HepG2 (cell line): ENCODE measurements around the gene GRK5.

Experiments
- ATF6 ChIP-seq: sonication (generic); formaldehyde crosslinking; conservative IDR thresholded peaks from 2 replicates; pipeline ENCODE4 v1.4.0; 2020; ENCODE audit warnings: missing genetic modification reagents
- GTF2F1 ChIP-seq: fragments of 150-350 bp; IDR thresholded peaks from 2 replicates; pipeline ENCODE4 v1.6.1; 2014; ENCODE audit warnings: low read length
- KAT8 ChIP-seq: IDR thresholded peaks from 2 replicates; pipeline ENCODE4 v1.6.1; 2016; ENCODE audit warnings: missing genetic modification reagents, missing compliant biosample characterization
- KDM3A ChIP-seq: IDR thresholded peaks from 2 replicates; pipeline ENCODE4 v1.6.1; 2018; ENCODE audit warnings: low read depth, missing compliant biosample characterization
- NBN ChIP-seq: fragments of 450-650 bp; conservative IDR thresholded peaks from 2 replicates; pipeline ENCODE4 v1.6.1; 2017
- POLR2A ChIP-seq, 2 experiments: IDR thresholded peaks; 2 replicates each; pipeline ENCODE4 v1.6.1; 2011; ENCODE audit warnings: low read depth in 2 of 2, low read length in 2 of 2, mild to moderate bottlenecking in 1 of 2, moderate library complexity in 1 of 2; ENCODE audit not compliant: insufficient read depth in 1 of 2
- SMAD3 ChIP-seq: sonication (generic); formaldehyde crosslinking; IDR thresholded peaks from 2 replicates; pipeline ENCODE4 v1.4.0; 2020; ENCODE audit warnings: missing genetic modification reagents
- ZKSCAN1 ChIP-seq: fragments of 150-350 bp; IDR thresholded peaks from 2 replicates; pipeline ENCODE4 v1.6.1; 2014; ENCODE audit warnings: low read length
- TF ChIP-seq, protein P1 (sequence below): sonication (generic); formaldehyde crosslinking; IDR thresholded peaks from 2 replicates; pipeline ENCODE4 v1.9.0; 2022; ENCODE audit warnings: low read depth, missing genetic modification reagents
- TF ChIP-seq, protein P2 (sequence below): sonication (generic); formaldehyde crosslinking; IDR thresholded peaks from 2 replicates; pipeline ENCODE4 v1.5.0; 2020; ENCODE audit warnings: mild to moderate bottlenecking, missing genetic modification reagents, moderate library complexity
- TF ChIP-seq, protein P3 (sequence below): IDR thresholded peaks from 2 replicates; pipeline ENCODE4 v1.6.1; 2012; ENCODE audit warnings: low read depth, low read length, improper control_type of control experiment
- TF ChIP-seq, protein P4 (sequence below): sonication (generic); formaldehyde crosslinking; IDR thresholded peaks from 2 replicates; pipeline ENCODE4 v1.4.0; 2020; ENCODE audit warnings: missing genetic modification reagents

DNA sequence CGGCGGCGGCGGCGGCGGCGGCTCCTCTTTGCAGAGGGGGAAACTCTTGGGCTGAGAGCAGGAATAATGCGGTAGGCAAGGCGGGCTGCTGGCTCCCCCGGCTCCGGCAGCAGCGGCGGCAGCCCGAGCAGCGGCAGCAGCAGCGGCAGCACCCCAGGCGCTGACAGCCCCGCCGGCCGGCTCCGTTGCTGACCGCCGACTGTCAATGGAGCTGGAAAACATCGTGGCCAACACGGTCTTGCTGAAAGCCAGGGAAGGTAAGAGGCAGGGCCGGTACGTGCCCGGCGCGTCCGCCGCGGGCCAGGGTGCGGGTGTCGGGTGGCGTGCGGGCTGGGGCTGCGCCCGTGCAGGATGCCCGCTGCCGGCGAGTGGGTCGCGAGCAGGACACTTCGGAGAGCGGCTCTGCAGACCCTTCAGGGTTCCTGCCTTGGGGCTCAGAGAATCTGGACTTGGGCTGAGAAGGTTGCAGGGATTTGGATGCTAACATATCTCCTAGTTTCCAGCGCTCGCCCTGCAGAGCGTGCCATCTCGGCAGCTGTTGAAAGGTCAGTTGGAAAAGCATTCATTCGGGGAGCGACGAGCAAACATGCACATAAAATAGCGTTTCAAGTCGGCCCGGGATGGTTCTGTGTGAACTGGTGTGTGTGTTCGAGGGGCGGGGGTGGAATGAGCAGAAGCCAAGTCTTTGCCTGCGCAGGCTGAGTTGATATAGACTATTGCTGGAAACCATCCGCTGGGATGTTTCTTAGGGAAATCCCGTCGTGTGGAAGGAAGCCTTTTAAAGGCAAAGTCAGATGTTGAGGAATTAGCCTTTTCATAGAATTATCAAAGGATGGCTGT, 562 bp downstream of the GRK5 start:
- TF ChIP-seq ATF6 (CRISPR knock-in tag) (no peak), KAT8 (CRISPR knock-in tag) (no peak), KDM3A (no peak), ZKSCAN1 (no peak), POLR2A (IDR thresholded peaks at IDR 0.05; ENCODE audit: insufficient read depth in 1 of 2, low read depth in 2 of 2, low read length in 2 of 2) (no peak), SMAD3 (CRISPR knock-in tag) (no peak), NBN (no peak), GTF2F1 (no peak)
- TF ChIP-seq, protein P1, sequence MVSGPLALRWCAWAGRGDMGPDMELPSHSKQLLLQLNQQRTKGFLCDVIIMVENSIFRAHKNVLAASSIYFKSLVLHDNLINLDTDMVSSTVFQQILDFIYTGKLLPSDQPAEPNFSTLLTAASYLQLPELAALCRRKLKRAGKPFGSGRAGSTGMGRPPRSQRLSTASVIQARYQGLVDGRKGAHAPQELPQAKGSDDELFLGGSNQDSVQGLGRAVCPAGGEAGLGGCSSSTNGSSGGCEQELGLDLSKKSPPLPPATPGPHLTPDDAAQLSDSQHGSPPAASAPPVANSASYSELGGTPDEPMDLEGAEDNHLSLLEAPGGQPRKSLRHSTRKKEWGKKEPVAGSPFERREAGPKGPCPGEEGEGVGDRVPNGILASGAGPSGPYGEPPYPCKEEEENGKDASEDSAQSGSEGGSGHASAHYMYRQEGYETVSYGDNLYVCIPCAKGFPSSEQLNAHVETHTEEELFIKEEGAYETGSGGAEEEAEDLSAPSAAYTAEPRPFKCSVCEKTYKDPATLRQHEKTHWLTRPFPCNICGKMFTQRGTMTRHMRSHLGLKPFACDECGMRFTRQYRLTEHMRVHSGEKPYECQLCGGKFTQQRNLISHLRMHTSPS (CRISPR knock-in tag), result no peak
- TF ChIP-seq, protein P2, sequence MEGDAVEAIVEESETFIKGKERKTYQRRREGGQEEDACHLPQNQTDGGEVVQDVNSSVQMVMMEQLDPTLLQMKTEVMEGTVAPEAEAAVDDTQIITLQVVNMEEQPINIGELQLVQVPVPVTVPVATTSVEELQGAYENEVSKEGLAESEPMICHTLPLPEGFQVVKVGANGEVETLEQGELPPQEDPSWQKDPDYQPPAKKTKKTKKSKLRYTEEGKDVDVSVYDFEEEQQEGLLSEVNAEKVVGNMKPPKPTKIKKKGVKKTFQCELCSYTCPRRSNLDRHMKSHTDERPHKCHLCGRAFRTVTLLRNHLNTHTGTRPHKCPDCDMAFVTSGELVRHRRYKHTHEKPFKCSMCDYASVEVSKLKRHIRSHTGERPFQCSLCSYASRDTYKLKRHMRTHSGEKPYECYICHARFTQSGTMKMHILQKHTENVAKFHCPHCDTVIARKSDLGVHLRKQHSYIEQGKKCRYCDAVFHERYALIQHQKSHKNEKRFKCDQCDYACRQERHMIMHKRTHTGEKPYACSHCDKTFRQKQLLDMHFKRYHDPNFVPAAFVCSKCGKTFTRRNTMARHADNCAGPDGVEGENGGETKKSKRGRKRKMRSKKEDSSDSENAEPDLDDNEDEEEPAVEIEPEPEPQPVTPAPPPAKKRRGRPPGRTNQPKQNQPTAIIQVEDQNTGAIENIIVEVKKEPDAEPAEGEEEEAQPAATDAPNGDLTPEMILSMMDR (CRISPR knock-in tag), result no peak
- TF ChIP-seq, protein P3, sequence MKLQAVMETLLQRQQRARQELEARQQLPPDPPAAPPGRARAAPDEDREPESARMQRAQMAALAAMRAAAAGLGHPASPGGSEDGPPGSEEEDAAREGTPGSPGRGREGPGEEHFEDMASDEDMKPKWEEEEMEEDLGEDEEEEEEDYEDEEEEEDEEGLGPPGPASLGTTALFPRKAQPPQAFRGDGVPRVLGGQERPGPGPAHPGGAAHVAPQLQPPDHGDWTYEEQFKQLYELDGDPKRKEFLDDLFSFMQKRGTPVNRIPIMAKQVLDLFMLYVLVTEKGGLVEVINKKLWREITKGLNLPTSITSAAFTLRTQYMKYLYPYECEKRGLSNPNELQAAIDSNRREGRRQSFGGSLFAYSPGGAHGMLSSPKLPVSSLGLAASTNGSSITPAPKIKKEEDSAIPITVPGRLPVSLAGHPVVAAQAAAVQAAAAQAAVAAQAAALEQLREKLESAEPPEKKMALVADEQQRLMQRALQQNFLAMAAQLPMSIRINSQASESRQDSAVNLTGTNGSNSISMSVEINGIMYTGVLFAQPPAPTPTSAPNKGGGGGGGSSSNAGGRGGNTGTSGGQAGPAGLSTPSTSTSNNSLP, result no peak
- TF ChIP-seq, protein P4, sequence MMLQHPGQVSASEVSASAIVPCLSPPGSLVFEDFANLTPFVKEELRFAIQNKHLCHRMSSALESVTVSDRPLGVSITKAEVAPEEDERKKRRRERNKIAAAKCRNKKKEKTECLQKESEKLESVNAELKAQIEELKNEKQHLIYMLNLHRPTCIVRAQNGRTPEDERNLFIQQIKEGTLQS (CRISPR knock-in tag), result no peak
